WTC11 (cell line): ENCODE data around the gene SIGLEC12.

Experiments used
- GRHL2 ChIP-seq: fragments of 250-450 bp; sonication (Bioruptor Pico); IDR thresholded peaks from 2 replicates; pipeline ENCODE4 v1.8.0; 2022; ENCODE audit warnings: mild to moderate bottlenecking, moderate library complexity; ENCODE audit not compliant: insufficient replicate concordance, severe bottlenecking
- TF ChIP-seq, protein P1 (sequence below): fragments of 200-600 bp; IDR thresholded peaks from 2 replicates; pipeline ENCODE4 v1.8.0; 2022; ENCODE audit warnings: antibody characterized with exemption
- TF ChIP-seq, protein P2 (sequence below): sonication (generic); formaldehyde crosslinking; IDR thresholded peaks from 2 replicates; pipeline ENCODE4 v1.8.0; 2022; ENCODE audit warnings: mild to moderate bottlenecking, missing genetic modification reagents

GRCh38 chr19:51469162-51469561 is 32.4 kb downstream of the SIGLEC12 start:
- TF ChIP-seq, protein P1, sequence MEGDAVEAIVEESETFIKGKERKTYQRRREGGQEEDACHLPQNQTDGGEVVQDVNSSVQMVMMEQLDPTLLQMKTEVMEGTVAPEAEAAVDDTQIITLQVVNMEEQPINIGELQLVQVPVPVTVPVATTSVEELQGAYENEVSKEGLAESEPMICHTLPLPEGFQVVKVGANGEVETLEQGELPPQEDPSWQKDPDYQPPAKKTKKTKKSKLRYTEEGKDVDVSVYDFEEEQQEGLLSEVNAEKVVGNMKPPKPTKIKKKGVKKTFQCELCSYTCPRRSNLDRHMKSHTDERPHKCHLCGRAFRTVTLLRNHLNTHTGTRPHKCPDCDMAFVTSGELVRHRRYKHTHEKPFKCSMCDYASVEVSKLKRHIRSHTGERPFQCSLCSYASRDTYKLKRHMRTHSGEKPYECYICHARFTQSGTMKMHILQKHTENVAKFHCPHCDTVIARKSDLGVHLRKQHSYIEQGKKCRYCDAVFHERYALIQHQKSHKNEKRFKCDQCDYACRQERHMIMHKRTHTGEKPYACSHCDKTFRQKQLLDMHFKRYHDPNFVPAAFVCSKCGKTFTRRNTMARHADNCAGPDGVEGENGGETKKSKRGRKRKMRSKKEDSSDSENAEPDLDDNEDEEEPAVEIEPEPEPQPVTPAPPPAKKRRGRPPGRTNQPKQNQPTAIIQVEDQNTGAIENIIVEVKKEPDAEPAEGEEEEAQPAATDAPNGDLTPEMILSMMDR = no peak
- TF ChIP-seq, protein P2, sequence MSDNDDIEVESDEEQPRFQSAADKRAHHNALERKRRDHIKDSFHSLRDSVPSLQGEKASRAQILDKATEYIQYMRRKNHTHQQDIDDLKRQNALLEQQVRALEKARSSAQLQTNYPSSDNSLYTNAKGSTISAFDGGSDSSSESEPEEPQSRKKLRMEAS (CRISPR knock-in tag) = no peak
- TF ChIP-seq GRHL2 (CRISPR knock-in tag) = no peak
